HG03025 (cell line): ENCODE measurements around the gene NR6A1.
"Not testable (repeated sequence)": the region's sequence is repeated elsewhere in the genome, so short reads cannot be mapped to it uniquely, and the experiment has no call there.

Experiments used
- ATAC-seq: cut with Tn5 transposase; IDR thresholded peaks from one replicate; pipeline ENCODE4 v1.9.1; 2021; ENCODE audit warnings: mild to moderate bottlenecking, moderate library complexity; ENCODE audit not compliant: unreplicated experiment, low FRiP score

Gene NR6A1

GRCh38 chr9:124764774-124765438, 6.2 kb downstream of the NR6A1 start:
- ATAC-seq: no peak

GRCh38 chr9:124762633-124763032, 8.5 kb downstream of the NR6A1 start:
- no peak for ATAC-seq

GRCh38 chr9:124761710-124762109, 9.4 kb downstream of the NR6A1 start:
- ATAC-seq: no peak

- no peak for ATAC-seq
These were observed 9.9 kb downstream of the NR6A1 start for GRCh38 chr9:124761196-124761595.

GRCh38 chr9:124760719-124761118, 10.4 kb downstream of the NR6A1 start:
- ATAC-seq: no peak

GRCh38 chr9:124759327-124759726, 11.8 kb downstream of the NR6A1 start:
- no peak for ATAC-seq

GRCh38 chr9:124758691-124759090, 12.4 kb downstream of the NR6A1 start:
- ATAC-seq: no peak

GRCh38 chr9:124758061-124758460, 13.1 kb downstream of the NR6A1 start:
- ATAC-seq: no peak

GRCh38 chr9:124757616-124758015, 13.5 kb downstream of the NR6A1 start:
- ATAC-seq: no peak

GRCh38 chr9:124756011-124756410, 15.1 kb downstream of the NR6A1 start:
- no peak for ATAC-seq

- no peak for ATAC-seq
These were observed 16.1 kb downstream of the NR6A1 start for GRCh38 chr9:124755061-124755460.

- ATAC-seq: no peak
These were observed 16.8 kb downstream of the NR6A1 start for GRCh38 chr9:124754289-124754688.

GRCh38 chr9:124752967-124753366, 18.1 kb downstream of the NR6A1 start:
- no peak for ATAC-seq

GRCh38 chr9:124749781-124750180, 21.3 kb downstream of the NR6A1 start:
- ATAC-seq: no peak

GRCh38 chr9:124749284-124749683, 21.8 kb downstream of the NR6A1 start:
- no peak for ATAC-seq

GRCh38 chr9:124747065-124747464, 24.0 kb downstream of the NR6A1 start:
- no peak for ATAC-seq

GRCh38 chr9:124743686-124744348, 27.3 kb downstream of the NR6A1 start:
- no peak for ATAC-seq

- no peak for ATAC-seq
These were observed 28.2 kb downstream of the NR6A1 start for GRCh38 chr9:124742940-124743339.

GRCh38 chr9:124741662-124742061, 29.4 kb downstream of the NR6A1 start:
- ATAC-seq: no peak

- no peak for ATAC-seq
These were observed 30.0 kb downstream of the NR6A1 start for GRCh38 chr9:124741149-124741548.

GRCh38 chr9:124739360-124739759, 31.8 kb downstream of the NR6A1 start:
- ATAC-seq: no peak

- ATAC-seq: not testable (repeated sequence)
These were observed 33.0 kb downstream of the NR6A1 start for GRCh38 chr9:124738075-124738474.
